ACC112 (cell line): ENCODE measurements around the gene RASAL1.

ENCODE experiments used
- H2AFZ ChIP-seq: fragments of 200-600 bp; sonication (generic); one replicate; pipeline ENCODE4 v1.6.0; 2017; ENCODE audit warnings: antibody characterized with exemption, low read length; ENCODE audit not compliant: unreplicated experiment
- H3K27ac ChIP-seq: fragments of 200-600 bp; sonication (generic); 2 replicates; pipeline ENCODE4 v1.5.1; 2014; ENCODE audit warnings: low read depth, mild to moderate bottlenecking, antibody characterized with exemption, low read length, moderate library complexity
- H3K27me3 ChIP-seq: fragments of 200-600 bp; sonication (generic); 2 replicates; pipeline ENCODE4 v1.6.1; 2014; ENCODE audit warnings: mild to moderate bottlenecking, antibody characterized with exemption, low read length, moderate library complexity, mixed read lengths; ENCODE audit not compliant: insufficient read depth
- H3K36me3 ChIP-seq: fragments of 200-600 bp; sonication (generic); 2 replicates; pipeline ENCODE4 v1.6.1; 2016; ENCODE audit warnings: mild to moderate bottlenecking, antibody characterized with exemption, low read length, moderate library complexity, mixed read lengths; ENCODE audit not compliant: insufficient read depth
- H3K4me1 ChIP-seq: fragments of 200-600 bp; sonication (generic); one replicate; pipeline ENCODE4 v1.6.1; 2016; ENCODE audit warnings: low read length, mixed read lengths; ENCODE audit not compliant: insufficient read depth, unreplicated experiment, control insufficient read depth
- H3K4me3 ChIP-seq: fragments of 200-600 bp; sonication (generic); 2 replicates; pipeline ENCODE4 v1.5.1; 2014; ENCODE audit warnings: mild to moderate bottlenecking, low read depth, low read length
- H3K79me2 ChIP-seq: fragments of 200-600 bp; sonication (generic); one replicate; pipeline ENCODE4 v1.6.0; 2016; ENCODE audit warnings: low read length; ENCODE audit not compliant: control insufficient read depth, unreplicated experiment, insufficient read depth

RASAL1 gene, protein sequence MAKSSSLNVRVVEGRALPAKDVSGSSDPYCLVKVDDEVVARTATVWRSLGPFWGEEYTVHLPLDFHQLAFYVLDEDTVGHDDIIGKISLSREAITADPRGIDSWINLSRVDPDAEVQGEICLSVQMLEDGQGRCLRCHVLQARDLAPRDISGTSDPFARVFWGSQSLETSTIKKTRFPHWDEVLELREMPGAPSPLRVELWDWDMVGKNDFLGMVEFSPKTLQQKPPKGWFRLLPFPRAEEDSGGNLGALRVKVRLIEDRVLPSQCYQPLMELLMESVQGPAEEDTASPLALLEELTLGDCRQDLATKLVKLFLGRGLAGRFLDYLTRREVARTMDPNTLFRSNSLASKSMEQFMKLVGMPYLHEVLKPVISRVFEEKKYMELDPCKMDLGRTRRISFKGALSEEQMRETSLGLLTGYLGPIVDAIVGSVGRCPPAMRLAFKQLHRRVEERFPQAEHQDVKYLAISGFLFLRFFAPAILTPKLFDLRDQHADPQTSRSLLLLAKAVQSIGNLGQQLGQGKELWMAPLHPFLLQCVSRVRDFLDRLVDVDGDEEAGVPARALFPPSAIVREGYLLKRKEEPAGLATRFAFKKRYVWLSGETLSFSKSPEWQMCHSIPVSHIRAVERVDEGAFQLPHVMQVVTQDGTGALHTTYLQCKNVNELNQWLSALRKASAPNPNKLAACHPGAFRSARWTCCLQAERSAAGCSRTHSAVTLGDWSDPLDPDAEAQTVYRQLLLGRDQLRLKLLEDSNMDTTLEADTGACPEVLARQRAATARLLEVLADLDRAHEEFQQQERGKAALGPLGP

DNA sequence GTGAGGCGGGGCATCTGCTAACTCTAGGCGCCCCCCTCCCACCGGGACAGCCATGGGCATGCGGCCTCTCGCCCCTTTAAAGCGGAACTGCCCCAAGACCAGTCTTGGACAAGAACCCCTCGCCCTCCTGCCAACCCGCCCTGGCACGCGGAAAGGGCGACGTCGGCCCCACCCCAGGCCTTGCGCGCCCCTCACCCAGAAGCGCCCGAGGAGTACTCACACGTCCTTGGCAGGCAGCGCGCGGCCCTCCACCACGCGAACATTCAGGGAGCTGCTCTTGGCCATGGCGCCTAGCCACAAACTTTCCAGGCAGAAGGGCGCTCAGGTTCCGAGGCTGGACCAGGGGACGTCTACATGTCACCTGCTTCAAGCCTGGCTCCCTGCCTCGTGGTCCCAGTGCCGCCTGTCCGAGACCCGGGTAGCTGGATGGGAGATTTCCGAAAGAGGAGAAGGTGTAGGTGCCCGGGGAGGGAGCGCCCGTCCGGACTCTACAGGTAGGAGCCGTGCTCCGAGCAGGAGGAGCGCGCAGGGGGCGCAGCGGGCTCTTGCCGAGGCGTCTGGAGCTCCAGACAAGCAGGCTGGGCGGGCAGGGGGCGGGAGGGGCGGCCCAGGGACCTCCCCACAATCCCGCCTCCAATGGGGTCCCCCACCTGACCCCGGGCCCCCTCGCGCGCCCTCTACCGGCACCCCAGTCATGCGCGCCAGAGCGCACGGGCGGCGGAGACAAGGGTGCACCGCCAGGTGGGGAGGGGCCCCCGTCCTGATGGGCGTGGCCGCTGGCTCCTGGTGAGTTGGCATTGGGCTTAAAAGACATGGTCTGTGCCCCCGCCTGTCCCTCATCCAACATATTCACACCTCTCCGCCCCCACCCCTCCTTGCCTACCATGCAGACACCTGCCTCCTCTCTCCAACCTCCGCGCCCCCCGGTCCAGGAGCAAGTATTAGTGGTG, at the start of gene RASAL1:
Gene RASAL1 (minus strand): TSS at position 584 of the 950 bp plus-strand sequence. CDS start 299 bp downstream, at position 285.
- peaks cover 27% of the 10 kb centered on the region for H3K27me3 ChIP-seq
- H3K79me2 ChIP-seq = no peaks in the 10 kb centered on the region
- H3K36me3 ChIP-seq = no peaks in the 10 kb centered on the region
- peaks cover 3% of the 10 kb centered on the region for H3K4me1 ChIP-seq
- no peak within 1 kb of the TSS for H3K4me3 ChIP-seq
- H3K27ac ChIP-seq = no peak within 1 kb of the TSS
- no peak within 1 kb of the TSS for H2AFZ ChIP-seq

DNA sequence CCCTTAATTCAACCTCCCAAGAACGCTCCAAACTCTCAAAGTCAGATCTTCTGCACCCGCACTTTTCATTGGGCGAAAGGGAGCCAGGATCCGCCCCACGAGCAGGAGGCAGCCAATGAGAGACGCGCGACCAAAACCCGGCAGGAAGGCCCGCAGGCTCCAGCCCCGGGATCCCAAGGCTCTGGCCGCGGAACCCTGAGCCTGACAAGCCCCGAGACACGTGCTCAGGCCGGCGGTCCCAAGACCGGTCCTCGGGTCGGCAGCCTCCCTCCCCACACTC, 49.3 kb upstream of the RASAL1 start:
- Histone ChIP-seq H2AFZ (peak overlapping the region; percentile 80), H3K27ac (peak overlapping the region; percentile 89), H3K36me3 (0 out of 2 replicates have a peak, but pooled peaks cover 8% of the 10 kb centered on the region), H3K27me3 (no peaks in the 10 kb centered on the region), H3K4me1 (peaks cover 19% of the 10 kb centered on the region), H3K79me2 (peaks cover 45% of the 10 kb centered on the region), H3K4me3 (peak overlapping the region; percentile 90)

DNA sequence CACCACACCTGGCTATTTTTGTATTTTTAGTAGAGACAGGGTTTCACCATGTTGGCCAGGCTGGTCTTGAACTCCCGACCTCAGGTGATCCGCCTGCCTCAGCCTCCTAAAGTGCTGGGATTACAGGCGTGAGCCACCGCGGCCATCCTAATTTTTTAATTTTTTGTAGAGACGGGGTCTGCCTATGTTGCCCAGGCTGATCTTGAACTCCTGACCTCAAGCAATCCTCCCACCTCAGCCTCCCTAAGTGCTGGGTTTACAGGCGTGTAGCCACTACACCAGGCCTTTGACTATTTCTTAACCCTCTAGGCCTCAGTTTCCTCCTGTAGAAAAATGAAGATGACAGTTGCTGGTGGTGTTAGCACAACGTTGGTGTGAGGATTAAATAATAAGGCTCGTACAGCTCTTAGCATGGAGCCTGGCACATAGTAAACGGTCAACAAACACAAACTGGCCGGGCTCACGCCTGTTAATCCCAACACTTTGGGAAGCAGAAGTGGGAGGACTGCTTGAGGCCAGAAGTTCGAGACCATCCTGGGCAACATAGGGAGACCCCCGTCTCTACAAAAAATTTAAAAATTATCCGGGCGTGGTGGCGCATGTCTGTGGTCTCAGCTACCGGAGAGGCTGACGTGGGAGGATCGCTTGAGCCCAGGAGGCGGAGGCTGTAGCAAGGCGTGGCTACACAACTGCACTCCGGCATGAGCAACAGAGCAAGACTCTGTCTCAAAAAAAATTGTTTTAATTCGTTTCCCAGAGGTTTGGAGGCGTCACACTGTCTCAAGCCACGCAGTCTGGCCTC, 48.7 kb upstream of the RASAL1 start:
- Histone ChIP-seq H3K4me1 (peaks cover 19% of the 10 kb centered on the region), H3K27me3 (no peaks in the 10 kb centered on the region), H3K4me3 (peak overlapping the region; percentile 90), H3K27ac (peak overlapping the region; percentile 89), H2AFZ (peak overlapping the region; percentile 80), H3K79me2 (peaks cover 48% of the 10 kb centered on the region), H3K36me3 (0 out of 2 replicates have a peak, but pooled peaks cover 11% of the 10 kb centered on the region)

DNA sequence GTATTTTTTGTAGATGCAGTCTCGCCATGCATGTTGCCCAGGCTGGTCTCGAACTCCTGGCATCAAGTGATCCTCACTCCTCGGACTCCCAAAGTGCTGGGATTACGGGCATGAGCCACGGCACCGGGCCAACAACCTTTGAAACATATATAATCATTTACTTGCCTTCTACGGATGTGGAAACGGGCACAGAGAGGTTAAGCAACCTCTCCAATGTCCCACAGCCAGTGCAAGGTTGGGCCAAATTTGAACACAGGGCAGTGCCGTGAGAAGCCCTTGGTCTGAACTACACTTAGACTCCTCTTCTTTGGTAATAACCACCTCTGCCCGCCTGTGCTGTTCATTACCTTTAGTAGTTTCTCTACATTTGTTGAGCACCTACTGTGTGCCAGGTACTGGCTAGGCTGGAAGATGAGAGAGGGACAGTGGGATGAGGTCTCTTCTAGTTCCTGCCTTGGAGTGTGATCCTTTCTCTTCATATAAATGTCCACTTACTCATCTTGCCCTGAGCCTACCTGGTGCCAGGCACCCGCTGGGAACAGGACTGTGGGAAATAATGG, 47.5 kb upstream of the RASAL1 start:
- no peak overlapping the region for H3K27ac ChIP-seq
- peak overlapping the region; percentile 90; the same call in 1 of the 2 replicates for H3K4me3 ChIP-seq
- peaks cover 21% of the 10 kb centered on the region for H3K36me3 ChIP-seq
- H2AFZ ChIP-seq = no peak overlapping the region
- no peaks in the 10 kb centered on the region for H3K27me3 ChIP-seq
- H3K79me2 ChIP-seq = peaks cover 49% of the 10 kb centered on the region
- H3K4me1 ChIP-seq = peaks cover 19% of the 10 kb centered on the region

GRCh38 chr12:113181975-113182374, 46.4 kb upstream of the RASAL1 start:
- Histone ChIP-seq H3K4me3 (no peak overlapping the region), H3K36me3 (peaks cover 32% of the 10 kb centered on the region), H3K27ac (no peak overlapping the region), H3K4me1 (peaks cover 15% of the 10 kb centered on the region), H3K79me2 (peaks cover 44% of the 10 kb centered on the region), H2AFZ (no peak overlapping the region), H3K27me3 (no peaks in the 10 kb centered on the region)

DNA sequence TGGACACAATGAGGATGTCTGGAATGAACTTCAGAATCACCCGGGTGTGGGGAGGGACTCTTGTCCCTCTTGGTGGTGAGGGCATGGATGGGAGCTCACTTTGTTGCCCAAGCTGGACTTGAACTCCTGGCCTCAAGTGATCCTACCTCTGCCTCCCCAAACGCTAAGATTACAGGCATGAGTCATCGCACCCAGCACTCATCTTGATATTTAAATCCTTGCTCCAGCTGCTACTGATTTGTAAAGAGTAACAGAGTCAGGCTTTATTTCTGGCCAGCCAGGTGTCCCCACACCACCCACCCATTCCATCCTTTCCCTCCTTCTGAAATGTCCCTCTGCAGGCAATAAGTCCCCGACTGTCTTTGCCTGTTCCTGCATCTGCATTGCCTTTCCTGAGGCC, 44.8 kb upstream of the RASAL1 start:
- H3K36me3 ChIP-seq = peaks cover 37% of the 10 kb centered on the region

GRCh38 chr12:113179023-113179422, 43.5 kb upstream of the RASAL1 start:
- Histone ChIP-seq H3K4me3 (no peak overlapping the region), H3K27me3 (no peaks in the 10 kb centered on the region), H3K4me1 (peaks cover 6% of the 10 kb centered on the region), H2AFZ (no peak overlapping the region), H3K79me2 (peaks cover 33% of the 10 kb centered on the region), H3K27ac (no peak overlapping the region), H3K36me3 (peaks cover 37% of the 10 kb centered on the region)

More for the DNA sequence above, 44.8 kb upstream of the RASAL1 start:
- Histone ChIP-seq H2AFZ (no peak overlapping the region), H3K79me2 (peaks cover 37% of the 10 kb centered on the region), H3K27me3 (no peaks in the 10 kb centered on the region), H3K4me1 (peaks cover 6% of the 10 kb centered on the region), H3K27ac (no peak overlapping the region), H3K4me3 (no peak overlapping the region)

DNA sequence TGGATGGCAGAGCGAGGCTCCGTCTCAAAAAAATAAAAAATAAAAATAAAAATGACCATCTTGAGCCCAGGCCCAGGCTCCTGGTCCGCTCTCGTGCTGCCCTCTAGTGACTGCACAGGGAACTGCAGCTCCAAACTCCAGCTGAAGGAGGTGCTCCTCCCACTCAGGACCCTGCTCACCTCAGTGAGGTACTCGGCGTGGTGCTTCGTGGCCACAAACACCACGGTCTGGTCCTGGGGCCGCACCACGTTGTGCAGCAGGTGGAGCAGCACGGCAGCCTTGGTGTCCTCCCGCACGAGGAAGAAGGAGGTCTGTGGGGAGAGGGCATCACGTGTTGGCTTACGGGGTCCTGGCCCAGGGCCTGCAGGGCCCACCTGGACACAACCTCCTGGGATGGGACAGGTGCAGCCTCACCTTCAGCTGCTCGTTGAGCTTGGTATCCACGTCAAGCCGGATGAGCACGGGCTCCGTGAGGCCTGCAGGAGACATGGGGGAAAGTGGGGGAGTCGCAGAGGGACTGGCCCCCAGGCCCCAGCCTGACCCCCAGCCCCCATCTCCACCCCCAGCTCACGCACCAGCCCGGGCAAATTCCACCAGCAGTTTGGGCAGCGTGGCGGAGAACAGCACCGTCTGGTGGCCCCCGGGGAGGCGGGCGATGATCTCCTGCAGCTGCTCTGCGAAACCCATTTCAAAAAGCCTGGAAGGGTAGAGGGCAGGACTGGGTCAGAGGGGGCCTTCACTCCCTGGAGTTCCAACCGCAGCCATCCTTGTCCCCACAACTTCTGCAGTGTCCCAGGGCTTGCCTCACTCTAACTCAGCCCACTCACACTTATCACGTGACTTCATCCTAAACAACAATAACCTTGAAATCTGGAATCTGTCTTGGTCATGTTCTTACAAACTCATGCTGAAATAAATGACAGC, 39.2 kb upstream of the RASAL1 start:
- Histone ChIP-seq H3K4me1 (no peaks in the 10 kb centered on the region), H3K36me3 (peaks cover 51% of the 10 kb centered on the region), H3K27me3 (no peaks in the 10 kb centered on the region), H3K27ac (no peak overlapping the region), H3K79me2 (peaks cover 3% of the 10 kb centered on the region), H3K4me3 (no peak overlapping the region), H2AFZ (no peak overlapping the region)
